HepG2 (cell line): Measurements from ENCODE around the gene EGR1. TPM values are rescaled to one million over a fixed set of nuclear protein-coding genes. Genes with fewer than 3 reads are reported as not detected.

ENCODE experiments used
- ATAC-seq: fragments of 200-7000 bp; cut with Tn5 transposase; 3 replicates; pipeline ENCODE4 v1.9.1; 2020; ENCODE audit warnings: mild to moderate bottlenecking, moderate library complexity
- BruUV-seq: library from RNA; stranded (reverse); fragments of 400-500 nt; replicated peaks from 2 replicates; lab custom pipeline; 2021; lab: Mats Ljungman, UMichigan
- CTCF ChIA-PET: fragments of 300-600 bp; formaldehyde crosslinking; extraction: SDS; loops from one replicate; lab custom pipeline; 2021; ENCODE audit warnings: low total read pairs, inconsistent platforms, low intra/inter-chr PET ratio; lab: Yijun Ruan, JAX
- POLR2A ChIA-PET: fragments of 350-600 bp; sonication (Branson Sonifier 250); formaldehyde crosslinking; loops from one replicate; lab custom pipeline; 2020; ENCODE audit warnings: antibody characterized with exemption, inconsistent platforms; lab: Yijun Ruan, JAX
- DNase-seq: peaks from one replicate; pipeline ENCODE4 v3.0.0-alpha.2; 2015; ENCODE audit warnings: low spot score
- FAIRE-seq: peaks from 3 replicates; lab custom pipeline; 2011; peaks lifted over from hg19 to GRCh38; lab: Jason Lieb, UNC
- H2AFZ ChIP-seq: one replicate; pipeline ENCODE4 v1.6.1; 2011; ENCODE audit warnings: low read length, inconsistent platforms
- H3K27ac ChIP-seq: fragments of 300-600 bp; 3 replicates; pipeline ENCODE4 v1.8.0; 2011; ENCODE audit warnings: mixed run types, mild to moderate bottlenecking, mixed read lengths, low read length, inconsistent platforms; ENCODE audit not compliant: insufficient read depth; ENCODE audit errors: extremely low read length
- H3K27me3 ChIP-seq, 2 experiments: fragments of 200-600 bp in 1 of 2; 2 replicates in 1 of 2; 3 replicates in 1 of 2; pipeline versions ENCODE4 v1.6.0 to v1.8.0; 2011; ENCODE audit warnings: low read length in 2 of 2, mild to moderate bottlenecking in 2 of 2, moderate library complexity in 2 of 2, inconsistent platforms in 1 of 2; ENCODE audit not compliant: insufficient read depth in 2 of 2, control insufficient read depth in 1 of 2
- H3K36me3 ChIP-seq, 2 experiments: fragments of 200-600 bp in 1 of 2; replicated peaks in 1 of 2; 2 replicates in 1 of 2; 3 replicates in 1 of 2; pipeline versions ENCODE4 v1.5.1 to v1.8.0; 2011; ENCODE audit warnings: low read length in 2 of 2, inconsistent platforms in 1 of 2; ENCODE audit not compliant: insufficient read depth in 2 of 2, control insufficient read depth in 1 of 2
- H3K4me1 ChIP-seq: 2 replicates; pipeline ENCODE4 v1.5.1; 2012; ENCODE audit warnings: low read length, inconsistent platforms; ENCODE audit not compliant: insufficient read depth
- H3K4me2 ChIP-seq: 2 replicates; pipeline ENCODE4 v1.6.0; 2011; ENCODE audit warnings: low read depth, low read length, inconsistent platforms
- H3K4me3 ChIP-seq, 3 experiments: fragments of 200-600 bp in 1 of 3; sonication (generic), shearing (Covaris generic) in 1 of 3; replicated peaks in 1 of 3; 2 replicates each; pipeline ENCODE4 v1.5.1; 2011 to 2016; ENCODE audit warnings: low read length in 3 of 3, inconsistent platforms in 2 of 3, low read depth in 2 of 3, mild to moderate bottlenecking in 2 of 3, control low read depth in 1 of 3, mixed read lengths in 1 of 3; ENCODE audit not compliant: insufficient read depth in 1 of 3
- H3K79me2 ChIP-seq: one replicate; pipeline ENCODE4 v1.6.1; 2011; ENCODE audit warnings: low read length, inconsistent platforms; ENCODE audit not compliant: insufficient read depth
- H3K9ac ChIP-seq: 2 replicates; pipeline ENCODE4 v1.6.0; 2011; ENCODE audit warnings: mild to moderate bottlenecking, low read depth, low read length, inconsistent platforms; ENCODE audit not compliant: insufficient read depth
- H3K9me3 ChIP-seq: 2 replicates; pipeline ENCODE4 v1.5.1; 2012; ENCODE audit warnings: mild to moderate bottlenecking, low read length
- H4K20me1 ChIP-seq: 2 replicates; pipeline ENCODE4 v1.6.0; 2011; ENCODE audit warnings: inconsistent platforms, mild to moderate bottlenecking, low read length, moderate library complexity; ENCODE audit not compliant: insufficient read depth
- FOXK1 ChIP-seq: sonication (generic); formaldehyde crosslinking; IDR thresholded peaks from 2 replicates; pipeline ENCODE4 v1.4.0; 2020; ENCODE audit warnings: low read depth, missing genetic modification reagents, borderline replicate concordance
- KAT2B ChIP-seq: fragments of 150-350 bp; IDR thresholded peaks from 2 replicates; pipeline ENCODE4 v1.6.1; 2014; ENCODE audit warnings: low read depth, low read length, borderline replicate concordance
- MAFG ChIP-seq: sonication (generic); formaldehyde crosslinking; IDR thresholded peaks from 2 replicates; pipeline ENCODE4 v1.5.1; 2020; ENCODE audit warnings: mild to moderate bottlenecking, missing genetic modification reagents
- MIER2 ChIP-seq: IDR thresholded peaks from 2 replicates; pipeline ENCODE4 v1.6.1; 2016; ENCODE audit warnings: missing biosample characterization, missing genetic modification reagents
- NCOR1 ChIP-seq: fragments of 200-600 bp; sonication (generic); IDR thresholded peaks from 2 replicates; pipeline ENCODE4 v1.7.0; 2017; ENCODE audit warnings: antibody characterized with exemption, low read length, borderline replicate concordance
- PAX8 ChIP-seq: sonication (generic); formaldehyde crosslinking; IDR thresholded peaks from 2 replicates; pipeline ENCODE4 v1.8.0; 2022; ENCODE audit warnings: mild to moderate bottlenecking, missing genetic modification reagents, borderline replicate concordance
- PTBP1 ChIP-seq: fragments of 200-400 bp; formaldehyde crosslinking; IDR thresholded peaks from 2 replicates; pipeline ENCODE4 v1.6.1; 2018; ENCODE audit warnings: low read length, low read depth; ENCODE audit not compliant: poor library complexity, severe bottlenecking
- SALL2 ChIP-seq: sonication (generic); formaldehyde crosslinking; IDR thresholded peaks from 2 replicates; pipeline ENCODE4 v1.8.1; 2023; ENCODE audit warnings: mild to moderate bottlenecking, missing genetic modification reagents, inconsistent platforms
- SMARCC2 ChIP-seq: fragments of 450-650 bp; IDR thresholded peaks from 2 replicates; pipeline ENCODE4 v1.6.1; 2017; ENCODE audit warnings: antibody characterized with exemption, mild to moderate bottlenecking
- STAT6 ChIP-seq: sonication (generic); formaldehyde crosslinking; IDR thresholded peaks from 2 replicates; pipeline ENCODE4 v1.4.0; 2020; ENCODE audit warnings: missing genetic modification reagents, mild to moderate bottlenecking, borderline replicate concordance
- ZKSCAN5 ChIP-seq: sonication (generic); formaldehyde crosslinking; IDR thresholded peaks from 2 replicates; pipeline ENCODE4 v1.5.1; 2020; ENCODE audit warnings: mild to moderate bottlenecking, missing genetic modification reagents
- ZNF580 ChIP-seq: IDR thresholded peaks from 2 replicates; pipeline ENCODE4 v1.6.1; 2016; ENCODE audit warnings: low read depth, borderline replicate concordance
- ZNF589 ChIP-seq: sonication (generic); formaldehyde crosslinking; conservative IDR thresholded peaks from 2 replicates; pipeline ENCODE4 v1.8.0; 2022; ENCODE audit warnings: mild to moderate bottlenecking, moderate library complexity, missing genetic modification reagents
- ZNF75D ChIP-seq: sonication (generic); formaldehyde crosslinking; IDR thresholded peaks from 2 replicates; pipeline ENCODE4 v1.8.1; 2023; ENCODE audit warnings: missing genetic modification reagents, mild to moderate bottlenecking, borderline replicate concordance
- ZNF777 ChIP-seq: sonication (generic); formaldehyde crosslinking; IDR thresholded peaks from 2 replicates; pipeline ENCODE4 v1.4.0; 2020; ENCODE audit warnings: missing genetic modification reagents
- ZSCAN12 ChIP-seq: sonication (generic); formaldehyde crosslinking; IDR thresholded peaks from 2 replicates; pipeline ENCODE4 v1.9.0; 2021; ENCODE audit warnings: mild to moderate bottlenecking, missing genetic modification reagents
- WGBS: methylation state at CpG from one replicate; pipeline ENCODE4 v1.1.6; 2017; ENCODE audit warnings: low lambda C conversion rate; 5-methylcytosine and 5-hydroxymethylcytosine counted together
- in situ Hi-C: cut with HindIII; loops from 2 replicates; pipeline ENCODE4 v1.10.0; 2017; ENCODE audit warnings: low pct_unique_long_range_greater_than_20kb; ENCODE audit not compliant: extremely low pct_ligation_motif_present
- intact Hi-C: fragments of 100-400 bp; cut with micrococcal nuclease; formaldehyde crosslinking; loops from one replicate; pipeline ENCODE4 v1.10.0; 2022; ENCODE audit not compliant: unreplicated experiment
- polyA plus RNA-seq, 8 experiments: library from polyadenylated mRNA; depleted of rRNA in 3 of 8; stranded (reverse) in 7 of 8; unstranded in 1 of 8; fragments of >200 nt; fragmentation: Illumina TruSeq in 4 of 8; extraction: Trizol in 4 of 8; gene quantifications; 2 replicates each; pipeline versions ENCODE4 v1.2.1 to v1.2.3, GENCODE V29; 2011 to 2016; ENCODE audit warnings: low read depth in 4 of 8, missing spikeins in 1 of 8, mixed read lengths in 1 of 8; ENCODE audit not compliant: insufficient read depth in 1 of 8
- total RNA-seq, 5 experiments: library from RNA; depleted of rRNA; stranded (reverse); fragments of >200 nt; fragmentation: Illumina TruSeq; extraction: Trizol; gene quantifications; 2 replicates each; pipeline ENCODE4 v1.2.3, GENCODE V29; 2016; ENCODE audit warnings: low read depth in 1 of 5
- TF ChIP-seq, protein P1 (sequence below): sonication (generic); formaldehyde crosslinking; IDR thresholded peaks from 2 replicates; pipeline ENCODE4 v1.4.0; 2020; ENCODE audit warnings: missing genetic modification reagents, low read depth, mild to moderate bottlenecking, borderline replicate concordance

EGR1 gene
- total and polyA plus RNA-seq, 2 of the 13 experiments (the other 11 are each of a cell fraction or from before 2014, with no cell fraction given), result 4.1 to 4.5 TPM

DNA sequence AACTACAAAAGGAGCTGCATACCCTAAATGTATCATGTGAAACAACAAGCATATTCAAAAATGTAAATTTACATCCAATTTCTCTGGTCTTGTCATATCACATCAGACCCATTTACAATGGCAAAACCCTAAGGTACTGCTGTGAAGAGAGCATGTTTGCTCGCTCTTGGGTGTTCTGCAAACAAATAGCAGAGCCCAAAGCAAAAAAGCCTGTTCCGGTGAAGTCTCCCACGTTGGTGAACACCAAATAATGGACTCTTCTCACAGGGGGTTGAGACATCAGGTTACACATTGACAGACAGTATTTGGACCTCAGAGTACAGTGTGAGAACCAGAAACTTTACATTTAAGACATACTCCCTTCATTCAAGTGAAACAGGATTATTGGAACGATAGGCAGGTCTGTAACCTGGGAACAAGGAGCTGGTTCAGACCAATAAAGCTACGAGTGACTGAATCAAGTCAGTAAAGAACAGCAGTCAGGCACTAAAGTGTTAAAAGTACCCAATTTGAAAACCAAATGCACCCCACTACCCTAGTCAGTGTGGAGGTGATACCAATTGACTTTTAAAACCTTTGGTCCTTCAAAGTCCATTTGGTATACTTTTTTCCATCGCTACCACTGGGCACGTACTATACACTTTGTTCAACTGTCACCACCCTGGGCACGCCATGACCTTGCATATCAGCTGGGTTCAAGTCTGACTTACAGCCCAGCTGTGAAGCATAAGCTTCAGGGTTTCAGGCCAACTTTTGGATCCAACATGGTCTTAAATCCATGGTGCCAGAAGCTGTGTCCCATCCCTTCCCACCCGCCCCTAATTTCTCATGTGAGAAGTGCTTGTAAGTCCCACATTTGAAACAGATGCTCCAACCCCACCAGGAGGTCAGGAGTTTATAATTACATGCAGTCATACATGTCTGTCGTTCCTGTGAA lies 41.4 kb downstream of the EGR1 start:
- intact Hi-C loops, result loop anchor here (5.0 kb wide), 1 partner anchor 36 kb away; the partner anchor contains the start of gene ETF1
- ChIA-PET POLR2A (interaction anchor here (1.0 to 1.8 kb wide), 4 partner anchors 28 to 42 kb away, joined by 3 to 10 read pairs (median 4); partner anchors contain the start of genes EGR1 and ETF1), CTCF (interaction anchor here (0.9 kb wide), 1 partner anchor 57 kb away, joined by 3 read pairs; no protein-coding TSS in a partner anchor)
- H4K20me1 ChIP-seq, result no peaks in the 10 kb centered on the region
- H3K27ac ChIP-seq, result peak overlapping the region; percentile 70
- peak; percentile 85 for ATAC-seq
- peaks cover 10 to 30% of the 10 kb centered on the region in 2 experiments for H3K36me3 ChIP-seq
- H3K27me3 ChIP-seq, result no peaks in the 10 kb centered on the region
- H3K4me1 ChIP-seq, result peaks cover 70% of the 10 kb centered on the region
- BruUV-seq, result TSS peak; percentile 4
- 13% methylated on average over 10 of the region's 10 CpGs for WGBS
- in situ Hi-C loops, result loop anchor here (10.0 kb wide), 1 partner anchor 62 kb away; no protein-coding TSS in a partner anchor
- peak; percentile 90 for DNase-seq
- H3K4me3 ChIP-seq, result peak overlapping the region in 1 of 3 experiments; percentile 34; a peak in 1 of 6 replicates
- FAIRE-seq, result peak; percentile 93
- no peaks in the 10 kb centered on the region for H3K79me2 ChIP-seq
- no peaks in the 10 kb centered on the region for H3K9me3 ChIP-seq
- H3K9ac ChIP-seq, result peak overlapping the region; percentile 57
- no peak overlapping the region for H2AFZ ChIP-seq
- H3K4me2 ChIP-seq, result peak overlapping the region; percentile 84
- TF ChIP-seq NCOR1, result 0 out of 2 replicates have a peak, but pooled peaks have one; percentile 19
- TF ChIP-seq SALL2 (CRISPR knock-in tag), result no peak
- no peak for TF ChIP-seq KAT2B
- TF ChIP-seq ZNF777 (CRISPR knock-in tag), result no peak
- TF ChIP-seq ZNF580 (CRISPR knock-in tag), result 0 out of 2 replicates have a peak, but pooled peaks have one; percentile 11
- no peak for TF ChIP-seq MAFG (CRISPR knock-in tag)
- no peak for TF ChIP-seq ZNF589 (CRISPR knock-in tag)
- no peak for TF ChIP-seq STAT6 (CRISPR knock-in tag)
- no peak for TF ChIP-seq PTBP1
- TF ChIP-seq PAX8 (CRISPR knock-in tag), result no peak
- TF ChIP-seq ZNF75D, result no peak
- TF ChIP-seq ZKSCAN5 (CRISPR knock-in tag), result no peak
- TF ChIP-seq, protein P1, sequence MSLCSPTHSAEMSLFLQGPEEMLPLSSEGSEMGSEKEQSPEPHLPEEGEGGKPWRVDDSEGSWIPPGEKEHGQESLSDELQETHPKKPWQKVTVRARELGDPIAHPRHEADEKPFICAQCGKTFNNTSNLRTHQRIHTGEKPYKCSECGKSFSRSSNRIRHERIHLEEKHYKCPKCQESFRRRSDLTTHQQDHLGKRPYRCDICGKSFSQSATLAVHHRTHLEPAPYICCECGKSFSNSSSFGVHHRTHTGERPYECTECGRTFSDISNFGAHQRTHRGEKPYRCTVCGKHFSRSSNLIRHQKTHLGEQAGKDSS (CRISPR knock-in tag), result peak; percentile 97
- no peak for TF ChIP-seq MIER2 (CRISPR knock-in tag)
- no peak for TF ChIP-seq FOXK1 (CRISPR knock-in tag)
- TF ChIP-seq SMARCC2, result no peak
- no peak for TF ChIP-seq ZSCAN12
